GM23338 (cell line): Measurements from ENCODE around the gene SPNS1. TPM values are rescaled to one million over a fixed set of nuclear protein-coding genes. Genes with fewer than 3 reads are reported as not detected.

Experiments
- ETS1 ChIP-seq: IDR thresholded peaks from 2 replicates; pipeline ENCODE4 v1.6.1; 2016; ENCODE audit warnings: antibody characterized with exemption
- NANOG ChIP-seq: IDR thresholded peaks from 2 replicates; pipeline ENCODE4 v1.6.1; 2016; ENCODE audit warnings: antibody characterized with exemption, borderline replicate concordance
- REST ChIP-seq: IDR thresholded peaks from one replicate; pipeline ENCODE4 v1.6.1; 2018; ENCODE audit warnings: antibody characterized with exemption; ENCODE audit not compliant: unreplicated experiment
- STAT1 ChIP-seq: IDR thresholded peaks from one replicate; pipeline ENCODE4 v1.6.1; 2016; ENCODE audit warnings: antibody characterized with exemption; ENCODE audit not compliant: unreplicated experiment
- ZNF331 ChIP-seq: fragments of 250-450 bp; sonication (Bioruptor Pico); IDR thresholded peaks from 2 replicates; pipeline ENCODE4 v1.5.0; 2020; ENCODE audit warnings: low read depth, mild to moderate bottlenecking, moderate library complexity
- polyA plus RNA-seq: library from polyadenylated mRNA; unstranded; fragments of >200 nt; fragmentation: Nextera tagmentation; extraction: Ambion mirVana; gene quantifications from 2 replicates; pipeline ENCODE4 v1.2.1, GENCODE V29; 2016
- total RNA-seq: library from RNA; depleted of rRNA; stranded (reverse); fragments of >200 nt; shearing (Covaris generic); gene quantifications from 2 replicates; pipeline ENCODE4 v1.2.3, GENCODE V29; 2014
- TF ChIP-seq, protein P1 (sequence below): fragments of 250-450 bp; sonication (Bioruptor Pico); IDR thresholded peaks from 2 replicates; pipeline ENCODE4 v1.5.0; 2020; ENCODE audit warnings: mild to moderate bottlenecking, moderate library complexity

The SPNS1 gene
- total and polyA plus RNA-seq, 2 experiments from 2014 or later = 37.2 to 48.5 TPM

DNA sequence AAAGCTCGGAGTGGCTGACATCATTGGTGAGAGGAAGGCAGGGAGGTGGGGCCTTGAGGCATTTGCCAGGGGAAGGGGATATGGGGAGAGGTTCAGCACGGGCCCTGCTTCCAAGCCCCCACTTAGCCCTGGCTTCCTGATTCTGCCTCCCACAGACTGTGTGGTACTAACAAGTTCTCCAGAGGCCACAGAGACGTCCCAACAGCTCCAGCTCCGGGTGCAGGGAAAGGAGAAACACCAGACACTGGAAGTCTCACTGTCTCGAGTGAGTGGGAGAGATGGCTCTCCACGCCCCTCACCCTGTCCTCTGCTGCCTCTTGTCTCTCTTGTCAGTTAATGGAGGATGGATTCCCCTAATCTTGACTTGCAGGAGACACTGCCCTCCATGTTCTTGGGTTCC, 15.7 kb upstream of the SPNS1 start (continued):
- TF ChIP-seq, protein P1, sequence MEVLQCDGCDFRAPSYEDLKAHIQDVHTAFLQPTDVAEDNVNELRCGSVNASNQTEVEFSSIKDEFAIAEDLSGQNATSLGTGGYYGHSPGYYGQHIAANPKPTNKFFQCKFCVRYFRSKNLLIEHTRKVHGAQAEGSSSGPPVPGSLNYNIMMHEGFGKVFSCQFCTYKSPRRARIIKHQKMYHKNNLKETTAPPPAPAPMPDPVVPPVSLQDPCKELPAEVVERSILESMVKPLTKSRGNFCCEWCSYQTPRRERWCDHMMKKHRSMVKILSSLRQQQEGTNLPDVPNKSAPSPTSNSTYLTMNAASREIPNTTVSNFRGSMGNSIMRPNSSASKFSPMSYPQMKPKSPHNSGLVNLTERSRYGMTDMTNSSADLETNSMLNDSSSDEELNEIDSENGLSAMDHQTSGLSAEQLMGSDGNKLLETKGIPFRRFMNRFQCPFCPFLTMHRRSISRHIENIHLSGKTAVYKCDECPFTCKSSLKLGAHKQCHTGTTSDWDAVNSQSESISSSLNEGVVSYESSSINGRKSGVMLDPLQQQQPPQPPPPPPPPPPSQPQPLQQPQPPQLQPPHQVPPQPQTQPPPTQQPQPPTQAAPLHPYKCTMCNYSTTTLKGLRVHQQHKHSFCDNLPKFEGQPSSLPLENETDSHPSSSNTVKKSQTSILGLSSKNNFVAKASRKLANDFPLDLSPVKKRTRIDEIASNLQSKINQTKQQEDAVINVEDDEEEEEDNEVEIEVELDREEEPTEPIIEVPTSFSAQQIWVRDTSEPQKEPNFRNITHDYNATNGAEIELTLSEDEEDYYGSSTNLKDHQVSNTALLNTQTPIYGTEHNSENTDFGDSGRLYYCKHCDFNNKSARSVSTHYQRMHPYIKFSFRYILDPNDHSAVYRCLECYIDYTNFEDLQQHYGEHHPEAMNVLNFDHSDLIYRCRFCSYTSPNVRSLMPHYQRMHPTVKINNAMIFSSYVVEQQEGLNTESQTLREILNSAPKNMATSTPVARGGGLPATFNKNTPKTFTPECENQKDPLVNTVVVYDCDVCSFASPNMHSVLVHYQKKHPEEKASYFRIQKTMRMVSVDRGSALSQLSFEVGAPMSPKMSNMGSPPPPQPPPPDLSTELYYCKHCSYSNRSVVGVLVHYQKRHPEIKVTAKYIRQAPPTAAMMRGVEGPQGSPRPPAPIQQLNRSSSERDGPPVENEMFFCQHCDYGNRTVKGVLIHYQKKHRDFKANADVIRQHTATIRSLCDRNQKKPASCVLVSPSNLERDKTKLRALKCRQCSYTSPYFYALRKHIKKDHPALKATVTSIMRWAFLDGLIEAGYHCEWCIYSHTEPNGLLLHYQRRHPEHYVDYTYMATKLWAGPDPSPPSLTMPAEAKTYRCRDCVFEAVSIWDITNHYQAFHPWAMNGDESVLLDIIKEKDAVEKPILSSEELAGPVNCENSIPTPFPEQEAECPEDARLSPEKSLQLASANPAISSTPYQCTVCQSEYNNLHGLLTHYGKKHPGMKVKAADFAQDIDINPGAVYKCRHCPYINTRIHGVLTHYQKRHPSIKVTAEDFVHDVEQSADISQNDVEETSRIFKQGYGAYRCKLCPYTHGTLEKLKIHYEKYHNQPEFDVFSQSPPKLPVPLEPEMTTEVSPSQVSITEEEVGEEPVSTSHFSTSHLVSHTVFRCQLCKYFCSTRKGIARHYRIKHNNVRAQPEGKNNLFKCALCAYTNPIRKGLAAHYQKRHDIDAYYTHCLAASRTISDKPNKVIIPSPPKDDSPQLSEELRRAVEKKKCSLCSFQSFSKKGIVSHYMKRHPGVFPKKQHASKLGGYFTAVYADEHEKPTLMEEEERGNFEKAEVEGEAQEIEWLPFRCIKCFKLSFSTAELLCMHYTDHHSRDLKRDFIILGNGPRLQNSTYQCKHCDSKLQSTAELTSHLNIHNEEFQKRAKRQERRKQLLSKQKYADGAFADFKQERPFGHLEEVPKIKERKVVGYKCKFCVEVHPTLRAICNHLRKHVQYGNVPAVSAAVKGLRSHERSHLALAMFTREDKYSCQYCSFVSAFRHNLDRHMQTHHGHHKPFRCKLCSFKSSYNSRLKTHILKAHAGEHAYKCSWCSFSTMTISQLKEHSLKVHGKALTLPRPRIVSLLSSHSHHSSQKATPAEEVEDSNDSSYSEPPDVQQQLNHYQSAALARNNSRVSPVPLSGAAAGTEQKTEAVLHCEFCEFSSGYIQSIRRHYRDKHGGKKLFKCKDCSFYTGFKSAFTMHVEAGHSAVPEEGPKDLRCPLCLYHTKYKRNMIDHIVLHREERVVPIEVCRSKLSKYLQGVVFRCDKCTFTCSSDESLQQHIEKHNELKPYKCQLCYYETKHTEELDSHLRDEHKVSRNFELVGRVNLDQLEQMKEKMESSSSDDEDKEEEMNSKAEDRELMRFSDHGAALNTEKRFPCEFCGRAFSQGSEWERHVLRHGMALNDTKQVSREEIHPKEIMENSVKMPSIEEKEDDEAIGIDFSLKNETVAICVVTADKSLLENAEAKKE (CRISPR knock-in tag) = no peak
- TF ChIP-seq ZNF331 (CRISPR knock-in tag) = no peak
- no peak for TF ChIP-seq REST
- TF ChIP-seq STAT1 = no peak
- TF ChIP-seq ETS1 = no peak
- no peak for TF ChIP-seq NANOG
